H1 (cell line): Measurements from ENCODE around the gene ESPNL. TPM values are rescaled to one million over a fixed set of nuclear protein-coding genes. Genes with fewer than 3 reads are reported as not detected.

Source experiments
- CTCF ChIA-PET: fragments of 300-600 bp; sonication (Branson Sonifier 250); formaldehyde crosslinking; loops from one replicate; lab custom pipeline; 2021; ENCODE audit not compliant: partially characterized antibody; lab: Charles Lee
- POLR2A ChIA-PET: fragments of 300-600 bp; sonication (Branson Sonifier 250); formaldehyde crosslinking; loops from one replicate; lab custom pipeline; 2021; ENCODE audit warnings: inconsistent platforms; ENCODE audit not compliant: partially characterized antibody; lab: Charles Lee
- DNase-seq, 2 experiments: peaks; one replicate each; pipeline versions ENCODE4 v3.0.0 to v3.0.0-alpha.2; 2010 to 2022; ENCODE audit warnings: low spot score in 2 of 2, low read depth in 1 of 2, mixed read lengths in 1 of 2
- FAIRE-seq: peaks from 2 replicates; lab custom pipeline; 2011; peaks lifted over from hg19 to GRCh38; lab: Jason Lieb, UNC
- H2AFZ ChIP-seq: 2 replicates; pipeline ENCODE4 v1.8.1; 2012; ENCODE audit warnings: low read length, inconsistent platforms
- H2AK5ac ChIP-seq: 2 replicates; pipeline ENCODE4 v1.6.1; 2013; ENCODE audit warnings: low read depth, low read length
- H2BK120ac ChIP-seq: replicated peaks from 2 replicates; pipeline ENCODE3; 2013; ENCODE audit warnings: low read depth, low read length, inconsistent platforms
- H2BK12ac ChIP-seq: 2 replicates; pipeline ENCODE4 v1.6.1; 2013; ENCODE audit warnings: low read depth, low read length
- H2BK15ac ChIP-seq: 2 replicates; pipeline ENCODE4 v1.6.1; 2013; ENCODE audit warnings: low read length
- H2BK20ac ChIP-seq: 2 replicates; pipeline ENCODE4 v1.6.1; 2013; ENCODE audit warnings: low read length
- H2BK5ac ChIP-seq: 2 replicates; pipeline ENCODE4 v1.6.1; 2013; ENCODE audit warnings: low read depth, low read length
- H3K14ac ChIP-seq: 2 replicates; pipeline ENCODE4 v1.6.1; 2013; ENCODE audit warnings: inconsistent platforms; ENCODE audit not compliant: insufficient read length
- H3K18ac ChIP-seq: 2 replicates; pipeline ENCODE4 v1.6.1; 2013; ENCODE audit warnings: low read length; ENCODE audit errors: extremely low read depth
- H3K23ac ChIP-seq: 2 replicates; pipeline ENCODE4 v1.6.1; 2013; ENCODE audit warnings: inconsistent platforms; ENCODE audit not compliant: insufficient read length
- H3K23me2 ChIP-seq: 2 replicates; pipeline ENCODE4 v1.6.1; 2013; ENCODE audit warnings: low read depth, low read length
- H3K27ac ChIP-seq: 2 replicates; pipeline ENCODE4 v1.6.1; 2011; ENCODE audit warnings: low read depth, low read length, inconsistent platforms
- H3K27me3 ChIP-seq, 4 experiments: replicated peaks in 1 of 4; 1 replicate in 1 of 4; 2 replicates in 3 of 4; pipeline versions ENCODE4 v1.6.1 to v1.8.1; 2011 to 2013; ENCODE audit warnings: low read length in 3 of 4, mild to moderate bottlenecking in 3 of 4, inconsistent platforms in 2 of 4, mixed read lengths in 2 of 4, moderate library complexity in 1 of 4; ENCODE audit not compliant: control insufficient read depth in 3 of 4, insufficient read depth in 3 of 4; ENCODE audit errors: extremely low read depth in 1 of 4
- H3K36me3 ChIP-seq, 4 experiments: 2 replicates each; pipeline versions ENCODE4 v1.6.1 to v1.8.1; 2011 to 2013; ENCODE audit warnings: mild to moderate bottlenecking in 4 of 4, low read length in 3 of 4, moderate library complexity in 2 of 4, control low read depth in 1 of 4, inconsistent platforms in 1 of 4; ENCODE audit not compliant: insufficient read depth in 4 of 4, control insufficient read depth in 2 of 4
- H3K4ac ChIP-seq: replicated peaks from 2 replicates; pipeline ENCODE3; 2013; ENCODE audit warnings: low read length, low read depth, mixed read lengths, inconsistent platforms; ENCODE audit not compliant: insufficient read length
- H3K4me1 ChIP-seq, 4 experiments: replicated peaks in 1 of 4; 1 replicate in 1 of 4; 2 replicates in 3 of 4; pipeline versions ENCODE4 v1.6.1 to v1.8.1; 2011 to 2013; ENCODE audit warnings: low read length in 3 of 4, inconsistent platforms in 2 of 4, mixed read lengths in 1 of 4; ENCODE audit not compliant: insufficient read depth in 4 of 4, control insufficient read depth in 3 of 4
- H3K4me2 ChIP-seq, 2 experiments: 2 replicates each; pipeline versions ENCODE4 v1.6.1 to v1.8.1; 2011 to 2013; ENCODE audit warnings: low read depth in 2 of 2, low read length in 2 of 2, control low read depth in 1 of 2, inconsistent platforms in 1 of 2, mild to moderate bottlenecking in 1 of 2; ENCODE audit not compliant: insufficient read depth in 1 of 2
- H3K4me3 ChIP-seq, 4 experiments: fragments of 200-600, 300-600 bp in 1 of 4; sonication (generic), shearing (Covaris generic), sonication (Bioruptor Twin) in 1 of 4; 2 replicates each; pipeline versions ENCODE4 v1.5.1 to v1.8.1; 2011 to 2016; ENCODE audit warnings: low read length in 4 of 4, low read depth in 3 of 4, control low read depth in 2 of 4, inconsistent platforms in 2 of 4, mild to moderate bottlenecking in 2 of 4, mixed read lengths in 1 of 4, moderate library complexity in 1 of 4; ENCODE audit not compliant: insufficient read depth in 2 of 4; ENCODE audit errors: extremely low read depth in 1 of 4
- H3K56ac ChIP-seq: replicated peaks from 2 replicates; pipeline ENCODE3; 2013; ENCODE audit warnings: low read depth, mild to moderate bottlenecking, mixed read lengths, low read length, inconsistent platforms; ENCODE audit not compliant: insufficient read length
- H3K79me1 ChIP-seq: 2 replicates; pipeline ENCODE4 v1.6.1; 2013; ENCODE audit warnings: low read depth, low read length, control low read depth
- H3K79me2 ChIP-seq, 2 experiments: 2 replicates each; pipeline versions ENCODE4 v1.6.1 to v1.8.1; 2012 to 2013; ENCODE audit warnings: low read length in 2 of 2, mild to moderate bottlenecking in 2 of 2, inconsistent platforms in 1 of 2; ENCODE audit not compliant: insufficient read depth in 2 of 2, control insufficient read depth in 1 of 2
- H3K9ac ChIP-seq, 4 experiments: replicated peaks in 1 of 4; 1 replicate in 1 of 4; 2 replicates in 3 of 4; pipeline versions ENCODE4 v1.6.1 to v1.8.1; 2011 to 2013; ENCODE audit warnings: low read depth in 3 of 4, low read length in 3 of 4, control low read depth in 2 of 4, mild to moderate bottlenecking in 2 of 4, moderate library complexity in 2 of 4, inconsistent platforms in 1 of 4; ENCODE audit errors: extremely low read depth in 1 of 4
- H3K9me3 ChIP-seq, 2 experiments: 2 replicates each; pipeline versions ENCODE4 v1.6.1 to v1.8.1; 2012 to 2013; ENCODE audit warnings: mild to moderate bottlenecking in 2 of 2, moderate library complexity in 2 of 2, control low read depth in 1 of 2, inconsistent platforms in 1 of 2, low read depth in 1 of 2, low read length in 1 of 2, mixed read lengths in 1 of 2; ENCODE audit not compliant: insufficient read depth in 2 of 2
- H4K20me1 ChIP-seq, 2 experiments: replicated peaks in 1 of 2; 2 replicates each; pipeline versions ENCODE3 to v1.8.1; 2011 to 2013; ENCODE audit warnings: inconsistent platforms in 2 of 2, low read length in 2 of 2, mild to moderate bottlenecking in 1 of 2; ENCODE audit not compliant: insufficient read depth in 2 of 2, control insufficient read depth in 1 of 2
- H4K5ac ChIP-seq: 2 replicates; pipeline ENCODE4 v1.6.1; 2013; ENCODE audit warnings: low read length, low read depth, mixed read lengths, inconsistent platforms; ENCODE audit not compliant: insufficient read length
- H4K8ac ChIP-seq: 2 replicates; pipeline ENCODE4 v1.8.0; 2013; ENCODE audit warnings: mild to moderate bottlenecking, moderate library complexity, low read length, inconsistent platforms; ENCODE audit not compliant: insufficient read depth; ENCODE audit errors: extremely low read depth
- H4K91ac ChIP-seq: replicated peaks from 2 replicates; pipeline ENCODE3; 2013; ENCODE audit warnings: low read length, mixed read lengths, inconsistent platforms; ENCODE audit not compliant: insufficient read length
- EZH2 ChIP-seq: fragments of 200-600 bp; sonication (generic); IDR thresholded peaks from 2 replicates; pipeline ENCODE4 v1.7.1; 2012; ENCODE audit warnings: low read depth, mild to moderate bottlenecking, moderate library complexity, low read length, inconsistent platforms; ENCODE audit not compliant: severe bottlenecking
- GTF2F1 ChIP-seq: IDR thresholded peaks from 2 replicates; pipeline ENCODE4 v1.6.1; 2012; ENCODE audit warnings: low read depth, low read length, improper control_type of control experiment, borderline replicate concordance
- KDM4A ChIP-seq: IDR thresholded peaks from one replicate; pipeline ENCODE4 v1.7.1; 2012; ENCODE audit warnings: low read depth, mild to moderate bottlenecking, moderate library complexity, low read length, inconsistent platforms; ENCODE audit not compliant: severe bottlenecking
- PHF8 ChIP-seq: fragments of 200-600 bp; sonication (generic); conservative IDR thresholded peaks from 2 replicates; pipeline ENCODE4 v1.7.1; 2012; ENCODE audit warnings: low read depth, mild to moderate bottlenecking, inconsistent platforms, low read length, moderate library complexity
- RNF2 ChIP-seq: fragments of 200-900, 300-1000 bp; sonication (generic); IDR thresholded peaks from 2 replicates; pipeline ENCODE4 v1.7.1; 2016; ENCODE audit warnings: borderline replicate concordance, low read depth, mild to moderate bottlenecking, antibody characterized with exemption, low read length; ENCODE audit not compliant: poor library complexity, severe bottlenecking; ENCODE audit errors: missing control alignments
- TAF1 ChIP-seq: IDR thresholded peaks from 2 replicates; pipeline ENCODE4 v1.6.1; 2011; ENCODE audit warnings: mild to moderate bottlenecking, low read depth, low read length
- TEAD4 ChIP-seq: IDR thresholded peaks from 2 replicates; pipeline ENCODE4 v1.6.1; 2012; ENCODE audit warnings: low read depth, low read length, inconsistent platforms, mixed read lengths
- YY1 ChIP-seq: IDR thresholded peaks from 2 replicates; pipeline ENCODE4 v1.6.1; 2011; ENCODE audit warnings: low read depth, mild to moderate bottlenecking, low read length
- whole genome bisulfite sequencing, 2 experiments: shearing (Covaris generic) in 1 of 2; methylation state at CpG; one replicate each; pipeline versions ENCODE4 v1.1.6 to v1.1.7; 2013 to 2015; ENCODE audit warnings: low lambda C conversion rate in 2 of 2, mixed read lengths in 2 of 2, inconsistent platforms in 1 of 2, low coverage in 1 of 2, missing lambda C conversion rate in 1 of 2; ENCODE audit not compliant: insufficient replicate concordance in 2 of 2, insufficient coverage in 1 of 2, insufficient read length in 1 of 2; ENCODE audit errors: extremely low coverage in 1 of 2, missing lambda C conversion rate in 1 of 2; 5-methylcytosine and 5-hydroxymethylcytosine counted together
- polyA plus RNA-seq, 7 experiments: library from polyadenylated mRNA; depleted of rRNA in 3 of 7; stranded (reverse) in 5 of 7; unstranded in 2 of 7; fragments of >200 nt in 5 of 7; fragments of 200-250 nt in 2 of 7; gene quantifications; 1 replicate in 5 of 7; 2 replicates in 1 of 7; 4 replicates in 1 of 7; pipeline versions ENCODE4 v1.2.1 to v1.2.3, GENCODE V29; 2011 to 2013; ENCODE audit warnings: missing spikeins in 2 of 7, mixed read lengths in 2 of 7
- total RNA-seq: library from RNA; stranded (reverse); fragmentation: NEBNext Ultra II Directional; extraction: Animal tissue kit (Norgen Biotek cat#: 25700); gene quantifications from 2 replicates; pipeline ENCODE4 v1.2.1, GENCODE V29; 2021

Gene ESPNL
- total and polyA plus RNA-seq, 2 of the 8 experiments (the other 6 are each of a cell fraction or from before 2014, with no cell fraction given), result 0.68 to 1.3 TPM

DNA sequence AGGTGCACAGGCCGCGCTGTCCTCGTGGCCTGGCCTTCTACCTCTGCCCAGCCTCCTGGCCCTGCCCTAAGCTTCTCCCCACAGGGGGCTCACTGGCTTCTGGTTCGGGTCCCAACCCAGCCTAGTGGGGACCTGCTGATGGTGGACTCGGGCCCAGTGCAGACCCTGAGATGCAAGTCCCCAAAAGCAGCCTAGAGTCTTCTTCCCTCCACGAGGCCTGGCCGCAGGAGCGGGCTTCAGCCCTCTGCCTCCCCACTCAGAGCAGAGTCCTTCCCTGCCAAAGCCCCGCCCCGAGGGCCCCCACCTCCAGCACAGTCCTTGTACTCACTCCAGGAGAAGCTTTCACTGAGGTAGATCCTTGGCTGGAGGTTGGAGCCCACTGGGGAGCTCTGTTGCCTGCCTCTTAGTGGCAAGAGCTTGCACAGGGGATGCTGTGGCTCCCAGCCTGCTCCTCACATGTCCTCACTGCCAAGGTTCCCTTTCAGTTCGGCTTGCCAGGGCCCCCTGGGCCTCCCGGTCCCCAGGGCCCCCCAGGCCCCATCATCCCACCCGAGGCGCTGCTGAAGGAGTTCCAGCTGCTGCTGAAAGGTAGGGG lies 62.2 kb downstream of the ESPNL start:
- H3K4me3 ChIP-seq, result no peak overlapping the region
- FAIRE-seq, result no peak
- H3K79me1 ChIP-seq, result no peaks in the 10 kb centered on the region
- ChIA-PET POLR2A (interaction anchor here (0.8 to 1.8 kb wide), 4 partner anchors 8 to 85 kb away, joined by 3 to 5 read pairs (median 4); partner anchors contain the start of gene HES6), CTCF (interaction anchor here (0.9 to 1.6 kb wide), 4 partner anchors 8 to 239 kb away, joined by 3 to 6 read pairs (median 4); no protein-coding TSS in a partner anchor)
- H2BK120ac ChIP-seq, result no peak overlapping the region
- H4K8ac ChIP-seq, result no peak overlapping the region
- H3K14ac ChIP-seq, result no peak overlapping the region
- H2AK5ac ChIP-seq, result no peak overlapping the region
- H3K27ac ChIP-seq, result no peak overlapping the region
- H4K5ac ChIP-seq, result no peak overlapping the region
- H3K56ac ChIP-seq, result no peak overlapping the region
- no peak overlapping the region for H2BK20ac ChIP-seq
- no peaks in the 10 kb centered on the region; a peak in 1 of 8 replicates for H3K36me3 ChIP-seq
- no peak overlapping the region; a peak in 1 of 4 replicates for H3K4me2 ChIP-seq
- H2AFZ ChIP-seq, result no peak overlapping the region
- no peak for DNase-seq
- TF ChIP-seq PHF8 (no peak), KDM4A (no peak), YY1 (no peak), TEAD4 (no peak), GTF2F1 (no peak), EZH2 (no peak), RNF2 (no peak), TAF1 (no peak)
- TF ChIP-seq, all 59 proteins: peak for 0
- Histone ChIP-seq H3K27me3 (peaks cover 21 to 65% (median 49%) of the 10 kb centered on the region in 4 experiments), H2BK5ac (no peak overlapping the region), H3K23ac (no peak overlapping the region), H3K23me2 (peaks cover 13% of the 10 kb centered on the region; the same call in 1 of the 2 replicates), H2BK15ac (no peak overlapping the region), H4K91ac (no peak overlapping the region), H3K79me2 (no peaks in the 10 kb centered on the region), H3K18ac (no peak overlapping the region), H2BK12ac (no peak overlapping the region), H4K20me1 (peaks cover 6% of the 10 kb centered on the region in 2 experiments), H3K4ac (no peak overlapping the region), H3K9ac (no peak overlapping the region), H3K9me3 (no peaks in the 10 kb centered on the region), H3K4me1 (peaks cover 0 to 20% (median 5%) of the 10 kb centered on the region in 4 experiments; a peak in 5 of 7 replicates)
- WGBS, 2 experiments, result 89% methylated on average over 12 of the region's 14 CpGs; no CpG with 5 or more reads in 1 of the 2 experiments
